ENCODE results near the gene SYVN1.
A peak's percentile ranks its signal among the peaks of the same experiment; 100 is the strongest.
"Not testable (repeated sequence)": the region's sequence is repeated elsewhere in the genome, so short reads cannot be mapped to it uniquely, and the experiment has no call there.

Gene SYVN1

GRCh38 chr11:65134240-65134951 is at the start of gene SYVN1:
SYVN1 (minus strand) TSS chr11:65134519; CDS start chr11:65133601, 918 bp downstream.
- DNase-seq = peak in 1 of 2 experiments; percentile 67

- DNase-seq = no peak
These were observed 49.0 kb upstream of the SYVN1 start for GRCh38 chr11:65183201-65183891.

GRCh38 chr11:65182258-65183170 is 48.2 kb upstream of the SYVN1 start:
- peak in 1 of 2 experiments; percentile 52 for DNase-seq

GRCh38 chr11:65181569-65182257 is 47.4 kb upstream of the SYVN1 start, which contains the start of gene CAPN1:
CAPN1 (plus strand) TSS chr11:65181928; CDS start chr11:65182702, 774 bp downstream.
- DNase-seq = peak in 1 of 2 experiments; percentile 12

GRCh38 chr11:65180877-65181568 is 46.7 kb upstream of the SYVN1 start:
- no peak for DNase-seq

GRCh38 chr11:65174571-65175010 is 40.3 kb upstream of the SYVN1 start:
- DNase-seq = not testable (repeated sequence)

- DNase-seq = no peak
These were observed 38.3 kb upstream of the SYVN1 start for GRCh38 chr11:65172600-65172999.

GRCh38 chr11:65170058-65170534 is 35.8 kb upstream of the SYVN1 start, which contains the start of gene SPDYC:
SPDYC (plus strand) TSS chr11:65170233; CDS start chr11:65171358, 1,125 bp downstream.
- DNase-seq = no peak

GRCh38 chr11:65169164-65169641 is 34.9 kb upstream of the SYVN1 start:
- DNase-seq = no peak

- DNase-seq = no peak
These were observed 33.3 kb upstream of the SYVN1 start for GRCh38 chr11:65167656-65168055.

- DNase-seq = no peak
These were observed 32.6 kb upstream of the SYVN1 start for GRCh38 chr11:65166893-65167292.

- no peak for DNase-seq
These were observed 31.3 kb upstream of the SYVN1 start for GRCh38 chr11:65165410-65166317.

GRCh38 chr11:65163684-65164083 is 29.4 kb upstream of the SYVN1 start:
- no peak for DNase-seq

GRCh38 chr11:65160643-65161042 is 26.3 kb upstream of the SYVN1 start:
- no peak for DNase-seq

- no peak for DNase-seq
These were observed 24.7 kb upstream of the SYVN1 start for GRCh38 chr11:65159012-65159411.

- no peak for DNase-seq
These were observed 23.0 kb upstream of the SYVN1 start for GRCh38 chr11:65157336-65157735.

GRCh38 chr11:65156926-65157325 is 22.6 kb upstream of the SYVN1 start:
- DNase-seq = no peak

- DNase-seq = no peak
These were observed 21.9 kb upstream of the SYVN1 start for GRCh38 chr11:65156256-65156655.

GRCh38 chr11:65152122-65152521 is 17.8 kb upstream of the SYVN1 start:
- DNase-seq = no peak

GRCh38 chr11:65151331-65151899 is 17.1 kb upstream of the SYVN1 start:
- no peak for DNase-seq
